ENCODE measurements around the gene KCNK18. TPM values are rescaled to one million over a fixed set of nuclear protein-coding genes. Genes with fewer than 3 reads are reported as not detected.
A peak's percentile ranks its signal among the peaks of the same experiment; 100 is the strongest.
"Not testable (repeated sequence)": the region's sequence is repeated elsewhere in the genome, so short reads cannot be mapped to it uniquely, and the experiment has no call there.

The KCNK18 gene
- total RNA-seq, 2 experiments from 2014 or later: not detected

- Histone ChIP-seq H3K9me2 (ENCODE audit: insufficient read depth, low read length) (no peaks in the 10 kb centered on the region), H3K4me3 (ENCODE audit: low read depth, low read length, poor library complexity, severe bottlenecking) (no peak overlapping the region), H3K36me3 (ENCODE audit: insufficient read depth, low read length) (no peaks in the 10 kb centered on the region), H3K9me3 (ENCODE audit: low read length) (no peaks in the 10 kb centered on the region), H3K4me2 (ENCODE audit: low read length) (no peak overlapping the region), H3K27ac (ENCODE audit: low read depth, low read length, poor library complexity, severe bottlenecking) (no peak overlapping the region), H3K4me1 (ENCODE audit: insufficient read depth, low read length, poor library complexity, severe bottlenecking) (no peaks in the 10 kb centered on the region), H3K79me2 (ENCODE audit: insufficient read depth, low read depth, low read length) (no peaks in the 10 kb centered on the region), H2AFZ (ENCODE audit: low read length) (no peak overlapping the region), H4K20me1 (ENCODE audit: insufficient read depth, low read length) (no peaks in the 10 kb centered on the region)
- CTCF ChIA-PET (ENCODE audit: unreplicated experiment): interaction anchor here (1.1 kb wide), 1 partner anchor 32 kb away, joined by 3 read pairs; no protein-coding TSS in a partner anchor
- intact Hi-C loops (cut with micrococcal nuclease; ENCODE audit: unreplicated experiment): no loop called here
- TF ChIP-seq, protein P1, sequence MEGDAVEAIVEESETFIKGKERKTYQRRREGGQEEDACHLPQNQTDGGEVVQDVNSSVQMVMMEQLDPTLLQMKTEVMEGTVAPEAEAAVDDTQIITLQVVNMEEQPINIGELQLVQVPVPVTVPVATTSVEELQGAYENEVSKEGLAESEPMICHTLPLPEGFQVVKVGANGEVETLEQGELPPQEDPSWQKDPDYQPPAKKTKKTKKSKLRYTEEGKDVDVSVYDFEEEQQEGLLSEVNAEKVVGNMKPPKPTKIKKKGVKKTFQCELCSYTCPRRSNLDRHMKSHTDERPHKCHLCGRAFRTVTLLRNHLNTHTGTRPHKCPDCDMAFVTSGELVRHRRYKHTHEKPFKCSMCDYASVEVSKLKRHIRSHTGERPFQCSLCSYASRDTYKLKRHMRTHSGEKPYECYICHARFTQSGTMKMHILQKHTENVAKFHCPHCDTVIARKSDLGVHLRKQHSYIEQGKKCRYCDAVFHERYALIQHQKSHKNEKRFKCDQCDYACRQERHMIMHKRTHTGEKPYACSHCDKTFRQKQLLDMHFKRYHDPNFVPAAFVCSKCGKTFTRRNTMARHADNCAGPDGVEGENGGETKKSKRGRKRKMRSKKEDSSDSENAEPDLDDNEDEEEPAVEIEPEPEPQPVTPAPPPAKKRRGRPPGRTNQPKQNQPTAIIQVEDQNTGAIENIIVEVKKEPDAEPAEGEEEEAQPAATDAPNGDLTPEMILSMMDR (conservative IDR thresholded peaks at IDR 0.05; ENCODE audit: low read length): peak; percentile 57
- no peak for TF ChIP-seq EZH2phosphoT487 (IDR thresholded peaks at IDR 0.05; ENCODE audit: borderline replicate concordance, low read depth, low read length)
- POLR2A ChIA-PET: interaction anchor here (0.6 kb wide), 1 partner anchor 25 kb away, joined by 4 read pairs; no protein-coding TSS in a partner anchor
- no TSS peak for BruUV-seq (replicated peaks)
- no peak for DNase-seq (ENCODE audit: low spot score)
These were observed 29.6 kb downstream of the KCNK18 start for GRCh38 chr10:117226813-117227451.

GRCh38 chr10:117228210-117228609 is 30.9 kb downstream of the KCNK18 start:
- H3K4me2 ChIP-seq (ENCODE audit: low read length): no peak overlapping the region
- intact Hi-C loops (cut with micrococcal nuclease; ENCODE audit: unreplicated experiment): no loop called here
- H3K9me3 ChIP-seq (ENCODE audit: low read length): no peaks in the 10 kb centered on the region
- TF ChIP-seq, protein P1 (conservative IDR thresholded peaks at IDR 0.05; ENCODE audit: low read length): no peak
- TF ChIP-seq EZH2phosphoT487 (IDR thresholded peaks at IDR 0.05; ENCODE audit: borderline replicate concordance, low read depth, low read length): no peak
- DNase-seq (ENCODE audit: low spot score): no peak
- H3K9me2 ChIP-seq (ENCODE audit: insufficient read depth, low read length): no peaks in the 10 kb centered on the region
- ChIA-PET POLR2A (no interaction called here), CTCF (ENCODE audit: unreplicated experiment) (no interaction called here)
- H3K4me1 ChIP-seq (ENCODE audit: insufficient read depth, low read length, poor library complexity, severe bottlenecking): no peaks in the 10 kb centered on the region
- H3K36me3 ChIP-seq (ENCODE audit: insufficient read depth, low read length): no peaks in the 10 kb centered on the region
- H2AFZ ChIP-seq (ENCODE audit: low read length): no peak overlapping the region
- no peak overlapping the region for H3K4me3 ChIP-seq (ENCODE audit: low read depth, low read length, poor library complexity, severe bottlenecking)
- H3K27ac ChIP-seq (ENCODE audit: low read depth, low read length, poor library complexity, severe bottlenecking): no peak overlapping the region
- H4K20me1 ChIP-seq (ENCODE audit: insufficient read depth, low read length): no peaks in the 10 kb centered on the region
- no TSS peak for BruUV-seq (replicated peaks)
- H3K79me2 ChIP-seq (ENCODE audit: insufficient read depth, low read depth, low read length): no peaks in the 10 kb centered on the region

DNA sequence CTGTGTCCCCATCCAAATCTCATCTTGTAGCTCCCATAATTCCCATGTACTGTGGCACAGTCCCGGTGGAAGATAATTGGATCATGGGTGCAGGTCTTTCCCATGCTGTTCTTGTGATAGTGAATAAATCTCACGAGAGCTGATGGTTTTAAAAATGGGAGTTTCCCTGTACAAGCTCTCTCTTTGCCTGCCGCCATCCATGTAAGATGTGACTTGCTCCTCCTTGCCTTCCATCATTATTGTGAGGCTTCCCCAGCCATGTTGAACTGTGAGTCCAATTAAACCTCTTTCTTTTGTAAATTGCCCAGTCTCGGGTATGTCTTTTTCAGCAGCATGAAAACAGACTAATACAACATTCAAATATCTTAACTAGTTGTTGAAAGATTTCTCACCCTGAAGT is 32.8 kb downstream of the KCNK18 start:
- H3K79me2 ChIP-seq (ENCODE audit: insufficient read depth, low read depth, low read length); H3K9me3 ChIP-seq (ENCODE audit: low read length); BruUV-seq (replicated peaks); H3K9me2 ChIP-seq (ENCODE audit: insufficient read depth, low read length); H3K4me2 ChIP-seq (ENCODE audit: low read length); H3K36me3 ChIP-seq (ENCODE audit: insufficient read depth, low read length); H4K20me1 ChIP-seq (ENCODE audit: insufficient read depth, low read length); H2AFZ ChIP-seq (ENCODE audit: low read length); CTCF ChIA-PET (ENCODE audit: unreplicated experiment); H3K4me3 ChIP-seq (ENCODE audit: low read depth, low read length, poor library complexity, severe bottlenecking); DNase-seq (ENCODE audit: low spot score); intact Hi-C loops (cut with micrococcal nuclease; ENCODE audit: unreplicated experiment); H3K4me1 ChIP-seq (ENCODE audit: insufficient read depth, low read length, poor library complexity, severe bottlenecking); H3K27ac ChIP-seq (ENCODE audit: low read depth, low read length, poor library complexity, severe bottlenecking): not testable (repeated sequence)
- POLR2A ChIA-PET: interaction anchor here (0.6 to 0.7 kb wide), 2 partner anchors 170 to 912 kb away, joined by 3 read pairs; no protein-coding TSS in a partner anchor
